Suprapubic skin (tissue), 4 donors: ENCODE measurements around the gene SORCS2.

Experiments
- EP300 ChIP-seq: sonication (generic); formaldehyde crosslinking; IDR thresholded peaks from one replicate; pipeline ENCODE4 v1.6.1; 2017; ENCODE audit warnings: antibody characterized with exemption
- POLR2A ChIP-seq, 2 donors: fragments of 450-650 bp; IDR thresholded peaks; one replicate each; pipeline ENCODE4 v1.6.1; 2017; ENCODE audit warnings: antibody characterized with exemption in 2 of 2, mild to moderate bottlenecking in 2 of 2, moderate library complexity in 2 of 2
- POLR2AphosphoS5 ChIP-seq, 3 donors: sonication (generic); formaldehyde crosslinking; IDR thresholded peaks; one replicate each; pipeline ENCODE4 v1.6.1; 2017; ENCODE audit warnings: antibody characterized with exemption in 3 of 3
- TF ChIP-seq, protein P1 (sequence below), 2 donors: fragments of 200-600 bp in 1 of 2; fragments of 450-650 bp in 1 of 2; sonication (generic) in 1 of 2; IDR thresholded peaks; one replicate each; pipeline ENCODE4 v1.5.1; 2016 to 2019; ENCODE audit warnings: antibody characterized with exemption in 2 of 2, mild to moderate bottlenecking in 1 of 2, moderate library complexity in 1 of 2

- TF ChIP-seq, protein P1, sequence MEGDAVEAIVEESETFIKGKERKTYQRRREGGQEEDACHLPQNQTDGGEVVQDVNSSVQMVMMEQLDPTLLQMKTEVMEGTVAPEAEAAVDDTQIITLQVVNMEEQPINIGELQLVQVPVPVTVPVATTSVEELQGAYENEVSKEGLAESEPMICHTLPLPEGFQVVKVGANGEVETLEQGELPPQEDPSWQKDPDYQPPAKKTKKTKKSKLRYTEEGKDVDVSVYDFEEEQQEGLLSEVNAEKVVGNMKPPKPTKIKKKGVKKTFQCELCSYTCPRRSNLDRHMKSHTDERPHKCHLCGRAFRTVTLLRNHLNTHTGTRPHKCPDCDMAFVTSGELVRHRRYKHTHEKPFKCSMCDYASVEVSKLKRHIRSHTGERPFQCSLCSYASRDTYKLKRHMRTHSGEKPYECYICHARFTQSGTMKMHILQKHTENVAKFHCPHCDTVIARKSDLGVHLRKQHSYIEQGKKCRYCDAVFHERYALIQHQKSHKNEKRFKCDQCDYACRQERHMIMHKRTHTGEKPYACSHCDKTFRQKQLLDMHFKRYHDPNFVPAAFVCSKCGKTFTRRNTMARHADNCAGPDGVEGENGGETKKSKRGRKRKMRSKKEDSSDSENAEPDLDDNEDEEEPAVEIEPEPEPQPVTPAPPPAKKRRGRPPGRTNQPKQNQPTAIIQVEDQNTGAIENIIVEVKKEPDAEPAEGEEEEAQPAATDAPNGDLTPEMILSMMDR (IDR thresholded peaks at IDR 0.05): no peak
- TF ChIP-seq POLR2A (IDR thresholded peaks at IDR 0.05) (no peak), POLR2AphosphoS5 (IDR thresholded peaks at IDR 0.05) (no peak), EP300 (no peak)
Measured at GRCh38 chr4:7147261-7147660, 45.1 kb upstream of the SORCS2 start.
